Hepatocyte (in vitro differentiated cells): ENCODE data around the gene F7.

ENCODE experiments used
- CTCF ChIP-seq: fragments of 200-600 bp; sonication (generic); IDR thresholded peaks from 2 replicates; pipeline ENCODE4 v1.5.1; 2016; ENCODE audit warnings: antibody characterized with exemption, mild to moderate bottlenecking; ENCODE audit not compliant: poor library complexity
- EZH2 ChIP-seq: fragments of 200-600 bp; sonication (generic); IDR thresholded peaks from 2 replicates; pipeline ENCODE4 v1.6.1; 2016; ENCODE audit warnings: antibody characterized with exemption, mild to moderate bottlenecking, borderline replicate concordance

DNA sequence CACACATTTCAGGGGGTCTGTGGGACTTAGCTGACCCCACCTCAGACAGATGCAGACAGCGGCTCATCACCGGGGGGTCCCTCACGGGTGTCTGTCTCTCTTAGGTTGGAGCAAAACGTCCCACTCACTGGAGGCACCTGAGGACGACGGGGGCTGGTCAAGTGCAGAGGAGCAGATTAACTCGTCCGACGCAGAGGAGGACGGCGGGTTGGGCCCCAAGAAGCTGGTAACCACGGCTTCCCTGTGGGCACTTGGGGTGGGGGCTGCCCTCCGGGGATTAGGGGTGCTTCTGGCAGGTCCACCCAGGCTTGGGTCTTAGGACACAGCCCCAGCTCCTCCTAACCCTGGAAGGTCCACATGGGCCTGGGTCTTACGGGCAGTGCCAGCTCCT, 11.2 kb upstream of the F7 start:
- TF ChIP-seq EZH2 (no peak), CTCF (no peak)
